MM.1S (cell line): ENCODE results near the gene ARMC2.

ENCODE experiments used
- EZH2phosphoT487 ChIP-seq: fragments of 300-600 bp; sonication (generic); IDR thresholded peaks from 2 replicates; pipeline ENCODE4 v1.6.1; 2018; ENCODE audit warnings: antibody characterized with exemption, low read length
- TF ChIP-seq, protein P1 (sequence below): fragments of 300-600 bp; sonication (generic); IDR thresholded peaks from 2 replicates; pipeline ENCODE4 v1.5.1; 2016; ENCODE audit warnings: antibody characterized with exemption, low read length, mixed read lengths

GRCh38 chr6:109000289-109000688 is 152.1 kb downstream of the ARMC2 start:
- TF ChIP-seq EZH2phosphoT487, result no peak
- TF ChIP-seq, protein P1, sequence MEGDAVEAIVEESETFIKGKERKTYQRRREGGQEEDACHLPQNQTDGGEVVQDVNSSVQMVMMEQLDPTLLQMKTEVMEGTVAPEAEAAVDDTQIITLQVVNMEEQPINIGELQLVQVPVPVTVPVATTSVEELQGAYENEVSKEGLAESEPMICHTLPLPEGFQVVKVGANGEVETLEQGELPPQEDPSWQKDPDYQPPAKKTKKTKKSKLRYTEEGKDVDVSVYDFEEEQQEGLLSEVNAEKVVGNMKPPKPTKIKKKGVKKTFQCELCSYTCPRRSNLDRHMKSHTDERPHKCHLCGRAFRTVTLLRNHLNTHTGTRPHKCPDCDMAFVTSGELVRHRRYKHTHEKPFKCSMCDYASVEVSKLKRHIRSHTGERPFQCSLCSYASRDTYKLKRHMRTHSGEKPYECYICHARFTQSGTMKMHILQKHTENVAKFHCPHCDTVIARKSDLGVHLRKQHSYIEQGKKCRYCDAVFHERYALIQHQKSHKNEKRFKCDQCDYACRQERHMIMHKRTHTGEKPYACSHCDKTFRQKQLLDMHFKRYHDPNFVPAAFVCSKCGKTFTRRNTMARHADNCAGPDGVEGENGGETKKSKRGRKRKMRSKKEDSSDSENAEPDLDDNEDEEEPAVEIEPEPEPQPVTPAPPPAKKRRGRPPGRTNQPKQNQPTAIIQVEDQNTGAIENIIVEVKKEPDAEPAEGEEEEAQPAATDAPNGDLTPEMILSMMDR, result no peak
